B cell (primary cell): ENCODE measurements around the gene CWC27.

Experiments
- CTCF ChIP-seq: fragments of 200-600 bp; IDR thresholded peaks from one replicate; pipeline ENCODE4 v1.8.0; 2022; ENCODE audit warnings: antibody characterized with exemption, mild to moderate bottlenecking
- EZH2 ChIP-seq: IDR thresholded peaks from 2 replicates; pipeline ENCODE4 v1.6.1; 2012; ENCODE audit warnings: borderline replicate concordance, low read depth, mild to moderate bottlenecking, moderate library complexity, low read length; ENCODE audit not compliant: insufficient read depth, poor library complexity, severe bottlenecking

GRCh38 chr5:64766941-64767340 is 1.8 kb upstream of the CWC27 start:
- TF ChIP-seq CTCF (no peak), EZH2 (no peak)
